NCI-H2081 (cell line): ENCODE measurements around the gene USP5.

ENCODE experiments used
- DNase-seq, 2 experiments: peaks; one replicate each; lab custom pipeline; 2025; lab: John Stamatoyannopoulos, UW

The USP5 gene

GRCh38 chr12:6825398-6826124, 26.4 kb upstream of the USP5 start:
- peak; percentile 81 to 84 for DNase-seq

GRCh38 chr12:6826125-6826733, 25.7 kb upstream of the USP5 start:
- no peak for DNase-seq

GRCh38 chr12:6826734-6827436, 25.1 kb upstream of the USP5 start:
- no peak for DNase-seq

- DNase-seq: peak; percentile 83 to 85
These were observed 24.5 kb upstream of the USP5 start for GRCh38 chr12:6827437-6827911.

- DNase-seq: peak; percentile 47 to 54
These were observed 23.8 kb upstream of the USP5 start, which contains the start of gene P3H3 for GRCh38 chr12:6827982-6828780. TSS of gene P3H3 (plus strand) at chr12:6828407. CDS start at chr12:6828441, 34 bp downstream.

- DNase-seq: peak in 1 of 2 experiments; percentile 46
These were observed 23.0 kb upstream of the USP5 start for GRCh38 chr12:6828781-6829535.

- DNase-seq: peak in 1 of 2 experiments; percentile 46
These were observed 22.3 kb upstream of the USP5 start for GRCh38 chr12:6829536-6830220.

GRCh38 chr12:6830286-6830890, 21.6 kb upstream of the USP5 start:
- no peak for DNase-seq

- no peak for DNase-seq
These were observed 21.0 kb upstream of the USP5 start for GRCh38 chr12:6830999-6831398.

GRCh38 chr12:6831450-6831995, 20.4 kb upstream of the USP5 start:
- no peak for DNase-seq

GRCh38 chr12:6832125-6832524, 19.8 kb upstream of the USP5 start:
- no peak for DNase-seq

GRCh38 chr12:6833189-6833890, 18.6 kb upstream of the USP5 start:
- no peak for DNase-seq

GRCh38 chr12:6834254-6834653, 17.7 kb upstream of the USP5 start:
- no peak for DNase-seq

- no peak for DNase-seq
These were observed 17.1 kb upstream of the USP5 start for GRCh38 chr12:6834873-6835272.

- no peak for DNase-seq
These were observed 15.1 kb upstream of the USP5 start for GRCh38 chr12:6836851-6837250.

GRCh38 chr12:6837370-6838060, 14.4 kb upstream of the USP5 start:
- DNase-seq: no peak

- DNase-seq: no peak
These were observed 13.1 kb upstream of the USP5 start for GRCh38 chr12:6838854-6839253.

- DNase-seq: peak in 1 of 2 experiments; percentile 46
These were observed 12.3 kb upstream of the USP5 start for GRCh38 chr12:6839482-6840201.
